Effector CD8-positive, alpha-beta T cell (primary cell): ENCODE measurements around the gene DIS3L2.
"Not testable (repeated sequence)": the region's sequence is repeated elsewhere in the genome, so short reads cannot be mapped to it uniquely, and the experiment has no call there.

Experiments used
- DNase-seq: peaks from one replicate; lab custom pipeline; 2025; lab: John Stamatoyannopoulos, UW

Gene DIS3L2

GRCh38 chr2:232009639-232010274 lies 48.2 kb downstream of the DIS3L2 start:
- DNase-seq: no peak

- no peak for DNase-seq
These were observed 52.3 kb downstream of the DIS3L2 start for GRCh38 chr2:232013701-232014353.

DNA sequence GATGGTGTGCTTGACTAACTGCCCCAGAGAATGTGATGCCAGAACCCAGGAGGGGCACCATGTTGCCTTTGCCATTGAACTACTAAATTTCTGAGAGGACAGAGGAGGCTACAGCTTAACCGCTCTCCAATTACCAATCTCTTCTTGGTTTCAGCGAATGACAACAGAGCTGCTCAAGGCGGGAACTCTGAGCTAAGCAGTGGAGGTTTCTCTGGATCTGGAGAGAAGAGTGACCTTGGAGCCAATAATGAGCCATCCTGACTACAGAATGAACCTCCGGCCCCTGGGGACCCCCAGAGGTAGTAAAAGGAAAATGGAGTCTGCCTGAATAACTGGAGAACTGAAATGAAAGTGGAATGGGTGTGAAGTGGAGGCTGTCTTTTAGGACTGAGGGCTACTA lies 53.2 kb downstream of the DIS3L2 start:
- DNase-seq: no peak

DNA sequence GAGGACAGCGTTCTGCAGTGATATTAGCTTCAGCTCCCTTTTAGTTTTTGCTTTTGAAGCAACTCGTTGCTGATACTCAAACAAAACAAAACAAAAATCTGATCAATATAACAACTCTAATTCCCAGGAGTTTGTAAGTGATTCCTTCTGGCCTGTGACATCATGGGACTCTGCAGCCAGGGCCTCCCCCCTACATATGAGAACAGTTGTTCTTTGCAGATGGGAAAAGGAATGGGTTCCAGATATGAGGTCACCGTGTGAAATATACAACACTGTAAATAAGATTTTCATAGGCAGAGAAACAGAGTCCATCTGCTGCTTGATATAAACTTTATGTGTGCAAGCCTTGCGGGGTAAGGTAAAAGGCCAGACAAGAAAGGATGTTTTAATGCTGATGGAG lies 56.7 kb downstream of the DIS3L2 start:
- no peak for DNase-seq

DNA sequence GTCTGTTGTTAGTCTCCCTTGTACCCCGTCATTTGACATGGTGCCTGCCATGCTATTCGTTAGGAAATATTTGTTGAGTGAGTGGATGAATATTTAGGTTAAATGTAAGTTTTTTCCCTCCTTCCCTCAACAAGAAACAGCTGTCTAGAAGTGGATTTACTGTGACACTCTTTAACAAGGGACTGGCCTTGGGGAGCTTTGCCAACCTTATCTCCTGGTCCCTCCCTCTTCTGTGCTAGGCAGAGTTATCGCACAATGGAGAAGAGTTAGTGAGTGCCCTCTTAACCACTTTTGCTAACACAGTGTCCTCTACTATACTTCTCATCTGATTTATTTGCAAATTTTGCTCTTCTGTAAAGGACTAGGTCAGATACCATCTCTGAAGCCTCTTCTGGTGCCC lies 61.2 kb downstream of the DIS3L2 start:
- DNase-seq: no peak

GRCh38 chr2:232023426-232023825 lies 61.9 kb downstream of the DIS3L2 start:
- no peak for DNase-seq

- no peak for DNase-seq
These were observed 62.9 kb downstream of the DIS3L2 start for GRCh38 chr2:232024457-232024856.

- DNase-seq: no peak
These were observed 65.4 kb downstream of the DIS3L2 start for GRCh38 chr2:232026910-232027309.

DNA sequence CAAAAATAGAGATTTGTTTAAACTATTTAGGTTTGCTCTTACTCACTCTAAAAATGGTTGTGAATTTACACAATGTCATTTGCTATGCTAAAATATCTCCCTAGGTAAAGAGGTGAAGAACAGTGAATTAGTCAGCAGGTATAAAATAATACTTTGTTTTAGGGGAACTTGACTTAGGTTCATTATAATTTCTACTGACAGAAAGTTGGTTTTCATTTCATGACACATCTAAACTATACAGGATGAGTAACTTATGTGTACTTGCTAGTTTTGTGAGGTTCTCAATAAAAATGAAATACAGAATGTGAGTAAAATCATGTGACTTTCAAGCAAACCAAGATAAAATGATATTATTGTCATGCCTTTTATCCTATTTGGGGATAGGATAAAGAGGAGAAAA lies 66.0 kb downstream of the DIS3L2 start:
- no peak for DNase-seq

DNA sequence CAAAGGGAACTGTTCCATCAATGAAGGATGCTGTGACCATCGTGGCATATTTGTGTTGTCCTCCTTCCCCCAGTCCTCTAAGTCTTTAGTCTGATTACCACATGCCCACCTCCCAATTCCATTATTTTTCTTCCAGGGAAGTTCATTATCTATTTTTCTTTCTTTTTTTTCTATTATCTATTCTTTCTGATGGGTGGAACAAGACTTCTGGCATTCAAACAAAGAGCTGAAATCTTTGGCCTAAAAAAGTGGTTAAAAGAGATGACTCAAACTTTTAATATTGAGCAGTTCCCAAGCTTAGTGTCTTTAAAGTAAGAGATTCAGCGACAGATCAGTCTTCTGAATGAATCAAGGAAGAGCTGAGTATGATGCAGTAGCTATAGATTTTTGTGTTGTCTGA lies 66.6 kb downstream of the DIS3L2 start:
- DNase-seq: no peak

DNA sequence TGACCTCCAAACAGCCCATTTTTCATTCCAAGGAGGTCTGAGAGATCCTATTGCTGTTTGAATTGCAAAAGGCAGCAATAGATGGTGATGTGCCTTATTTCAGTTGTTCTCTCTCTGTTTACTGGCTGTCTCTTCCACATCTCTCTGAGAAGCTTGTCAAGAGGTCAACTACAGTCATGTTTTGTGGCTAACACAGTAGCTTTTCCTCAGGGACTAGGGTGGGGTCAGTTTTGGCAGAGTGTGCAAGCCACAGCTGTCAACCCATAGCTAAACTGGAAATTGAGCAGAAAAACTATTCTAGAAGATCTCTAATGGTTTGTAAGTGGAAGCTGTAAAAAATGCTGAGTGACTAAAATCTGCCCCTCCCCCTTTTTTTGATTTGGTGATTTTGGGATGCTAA lies 67.1 kb downstream of the DIS3L2 start:
- DNase-seq: no peak

DNA sequence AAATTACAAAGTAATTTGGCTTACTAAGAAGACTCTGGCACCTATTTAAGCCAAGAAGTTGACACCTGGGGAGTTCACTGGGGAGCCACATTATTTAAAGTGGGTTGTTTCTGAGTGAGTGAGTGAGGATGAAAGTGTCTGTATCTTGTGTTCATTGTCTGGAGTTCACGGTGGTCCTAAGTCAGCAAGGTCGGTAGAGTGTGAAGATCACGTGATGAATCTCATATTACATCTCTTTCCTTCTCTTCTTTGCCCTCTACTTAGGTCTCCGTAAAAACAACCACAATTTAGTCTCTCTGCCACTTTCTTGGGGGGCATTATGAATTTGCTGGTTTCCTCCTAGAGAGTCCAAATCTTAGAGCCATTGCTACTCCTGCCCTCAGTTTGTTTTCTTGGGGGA lies 67.8 kb downstream of the DIS3L2 start:
- no peak for DNase-seq

GRCh38 chr2:232030229-232030628 lies 68.7 kb downstream of the DIS3L2 start:
- no peak for DNase-seq

DNA sequence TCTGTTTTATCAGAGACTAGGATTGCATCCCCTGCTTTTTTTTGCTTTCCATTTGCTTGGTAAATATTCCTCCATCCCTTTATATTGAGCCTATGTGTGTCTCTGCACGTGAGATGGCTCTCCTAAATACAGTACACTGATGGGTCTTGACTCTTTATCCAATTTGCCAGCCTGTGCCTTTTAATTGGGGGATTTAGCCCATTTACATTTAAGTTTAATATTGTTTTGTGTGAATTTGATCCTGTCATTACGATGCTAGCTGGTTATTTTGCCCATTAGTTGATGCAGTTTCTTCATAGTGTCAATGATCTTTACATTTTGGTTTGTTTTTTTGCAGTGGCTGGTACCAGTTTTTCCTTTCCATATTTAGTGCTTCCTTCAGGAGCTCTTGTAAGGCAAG lies 73.8 kb downstream of the DIS3L2 start:
- DNase-seq: not testable (repeated sequence)

GRCh38 chr2:232036876-232037275 lies 75.4 kb downstream of the DIS3L2 start:
- not testable (repeated sequence) for DNase-seq

DNA sequence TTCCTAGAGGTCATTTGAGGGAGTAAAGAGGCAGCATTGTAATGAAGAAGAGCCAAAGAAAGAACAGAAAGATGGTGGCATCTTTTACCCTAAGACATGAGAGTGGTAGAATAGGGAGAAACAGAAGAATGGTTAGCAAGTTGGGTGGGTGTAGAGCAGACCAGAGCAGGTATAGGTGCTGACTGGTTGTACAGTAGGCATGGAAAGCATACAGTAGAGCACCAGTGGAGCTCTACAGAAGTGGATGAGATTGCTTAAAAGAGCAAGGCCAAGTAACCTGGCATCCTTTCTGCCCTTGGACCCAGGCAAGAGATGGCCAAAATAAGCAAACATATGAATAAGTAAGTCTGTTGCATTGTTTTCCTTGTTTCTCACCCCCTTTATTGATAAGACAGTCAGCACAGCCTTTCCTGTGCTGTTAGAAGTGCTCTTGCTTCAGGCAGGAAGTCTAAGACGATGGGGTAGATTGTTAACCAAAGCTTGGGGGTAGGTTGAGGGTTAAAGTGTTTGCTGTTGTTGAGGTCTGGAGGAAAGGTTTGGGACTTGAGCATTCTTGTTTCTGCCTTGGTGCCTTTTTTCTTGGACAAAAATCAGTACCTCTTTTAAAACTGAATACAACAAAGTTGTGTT lies 76.9 kb downstream of the DIS3L2 start:
- no peak for DNase-seq

DNA sequence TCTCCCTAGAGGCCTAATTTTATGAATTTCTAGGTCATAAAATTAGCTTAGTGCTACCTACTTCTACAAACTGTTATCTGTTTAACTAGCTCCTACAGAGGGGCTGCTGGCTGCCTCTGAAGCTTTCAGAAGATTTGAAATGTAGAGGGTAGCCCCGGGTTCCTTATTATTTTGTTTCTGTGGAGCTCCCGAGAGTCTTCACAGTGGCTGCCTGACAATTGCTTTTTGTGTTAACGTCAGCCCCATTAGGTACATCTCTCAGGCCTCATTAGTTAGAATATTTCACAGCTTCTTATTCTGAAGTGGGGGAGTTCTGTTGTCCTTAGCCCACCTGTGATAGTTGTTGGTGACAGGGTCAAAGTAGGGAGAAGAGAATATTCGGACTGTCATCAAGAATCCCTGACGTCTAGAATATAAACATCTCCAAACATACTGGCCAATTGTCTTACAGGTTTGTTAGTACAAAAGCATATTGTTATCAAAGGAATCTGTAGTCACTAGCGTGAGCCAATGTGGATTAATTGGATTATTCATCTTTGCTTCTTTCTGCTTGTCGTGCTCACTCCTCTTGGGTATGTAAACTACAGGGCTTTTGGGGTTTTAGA lies 77.5 kb downstream of the DIS3L2 start:
- DNase-seq: no peak

DNA sequence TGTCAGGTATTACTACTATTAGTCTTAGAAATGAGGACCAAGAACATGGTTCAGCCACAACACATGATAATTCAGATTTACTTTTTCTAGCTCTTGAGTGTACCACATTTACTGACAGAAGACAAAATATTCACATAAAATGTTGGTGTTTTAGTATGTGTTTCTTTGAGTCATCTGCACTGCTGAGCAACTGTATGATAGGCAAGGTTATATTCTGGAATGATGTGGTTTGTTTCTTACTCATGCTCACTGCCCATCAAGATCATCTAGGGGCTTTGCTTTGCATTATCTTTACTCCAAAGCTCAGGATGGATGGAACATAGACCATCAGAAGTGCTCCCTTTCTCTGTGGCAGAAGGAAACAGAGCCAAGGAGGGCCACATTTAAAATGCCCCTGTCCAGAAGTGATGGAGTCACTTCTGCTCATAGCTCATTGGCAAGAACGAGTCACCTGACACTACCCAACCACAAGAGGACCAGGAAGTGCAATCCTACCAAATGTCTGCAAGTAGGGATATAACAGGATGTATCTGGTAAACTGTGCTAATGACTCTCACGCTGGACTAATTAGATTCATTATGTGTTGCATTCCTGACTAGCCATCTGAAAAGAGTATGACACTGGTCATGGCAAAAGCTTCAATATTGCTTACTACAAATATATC lies 81.5 kb downstream of the DIS3L2 start:
- no peak for DNase-seq

DNA sequence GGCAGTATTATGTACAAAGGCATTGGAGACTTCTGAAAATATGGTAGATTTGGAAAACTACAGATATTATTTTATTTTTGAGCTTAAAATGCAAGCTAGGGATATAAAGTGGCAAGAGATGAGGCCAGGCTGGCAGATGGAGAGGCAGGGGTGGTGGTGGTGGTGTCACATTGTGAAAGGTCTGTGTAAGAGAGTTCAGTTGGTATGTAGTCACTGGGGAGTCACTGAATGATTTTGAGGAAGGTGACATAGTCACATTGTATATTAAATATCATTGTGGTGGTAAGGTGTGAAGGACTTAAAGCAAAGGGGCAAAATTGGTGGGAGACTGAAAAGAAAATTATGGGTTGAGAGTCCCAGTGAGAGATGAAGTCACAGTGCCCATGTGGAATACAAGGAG lies 82.5 kb downstream of the DIS3L2 start:
- no peak for DNase-seq

DNA sequence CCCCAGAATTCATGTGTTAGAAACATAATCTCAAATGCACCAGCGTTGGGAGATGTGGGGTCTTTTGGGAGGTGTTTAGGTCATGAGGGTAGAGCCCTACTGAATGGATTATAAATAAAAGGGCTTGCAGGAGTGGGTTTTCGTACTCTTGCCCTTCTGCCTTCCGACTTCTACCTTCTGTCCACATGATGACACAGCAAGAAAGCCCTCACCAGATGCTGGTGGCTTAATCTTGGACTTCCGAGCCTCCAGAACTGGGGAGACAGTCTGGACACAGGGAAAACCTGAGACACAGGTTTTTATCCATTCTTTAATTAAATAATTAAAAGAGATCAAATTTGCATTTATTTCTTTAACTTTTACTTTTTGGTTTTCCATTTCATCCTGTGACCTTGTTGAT lies 87.8 kb downstream of the DIS3L2 start:
- DNase-seq: no peak

GRCh38 chr2:232052591-232052990 lies 91.1 kb downstream of the DIS3L2 start:
- no peak for DNase-seq

GRCh38 chr2:232053777-232054176 lies 92.3 kb downstream of the DIS3L2 start:
- DNase-seq: no peak
